ENCODE results near the gene BORCS8.

BORCS8 gene

GRCh38 chr19:19204181-19204580 lies 12.2 kb upstream of the BORCS8 start:
- no peak overlapping the region for H3K9ac ChIP-seq (ENCODE audit: low read depth, low read length, poor library complexity, severe bottlenecking)
- H4K20me1 ChIP-seq (ENCODE audit: insufficient read depth, low read length, poor library complexity, severe bottlenecking), result no peaks in the 10 kb centered on the region
- H3K27me3 ChIP-seq (ENCODE audit: insufficient read depth, low read length, poor library complexity, severe bottlenecking), result no peaks in the 10 kb centered on the region
- peaks cover 20% of the 10 kb centered on the region for H3K79me2 ChIP-seq (ENCODE audit: insufficient read depth, low read length)
- H2AFZ ChIP-seq (ENCODE audit: low read length), result no peak overlapping the region
- H3K4me2 ChIP-seq (ENCODE audit: low read depth, low read length, poor library complexity, severe bottlenecking), result no peak overlapping the region
- H3K9me3 ChIP-seq (ENCODE audit: insufficient read depth, low read depth, low read length), result no peaks in the 10 kb centered on the region
- no peak; the same call in 1 of the 2 replicates for TF ChIP-seq CTCF (conservative IDR thresholded peaks at IDR 0.05; ENCODE audit: low read length)
- TF ChIP-seq EZH2phosphoT487 (IDR thresholded peaks at IDR 0.05; ENCODE audit: borderline replicate concordance), result no peak
- H3K4me1 ChIP-seq (ENCODE audit: insufficient read depth, low read length, poor library complexity, severe bottlenecking), result peaks cover 6% of the 10 kb centered on the region
- no peak overlapping the region for H3K4me3 ChIP-seq (ENCODE audit: low read length, poor library complexity, severe bottlenecking)
- H3K9me2 ChIP-seq (replicated peaks; ENCODE audit: low read depth, low read length), result no peaks in the 10 kb centered on the region
- H3K36me3 ChIP-seq (ENCODE audit: insufficient read depth, low read length), result peaks cover 6% of the 10 kb centered on the region; the same call in 1 of the 2 replicates
- H3F3A ChIP-seq (ENCODE audit: low read depth), result no peaks in the 10 kb centered on the region

GRCh38 chr19:19203012-19203856 lies 11.3 kb upstream of the BORCS8 start, which contains the start of gene NR2C2AP:
TSS of gene NR2C2AP (minus strand) at chr19:19203414. CDS start at chr19:19203060, 354 bp downstream.
- Histone ChIP-seq H3K9me3 (ENCODE audit: insufficient read depth, low read depth, low read length) (no peaks in the 10 kb centered on the region), H3K79me2 (ENCODE audit: insufficient read depth, low read length) (peaks cover 20% of the 10 kb centered on the region), H3K9ac (ENCODE audit: low read depth, low read length, poor library complexity, severe bottlenecking) (peak within 1 kb of the TSS; percentile 84), H3K9me2 (replicated peaks; ENCODE audit: low read depth, low read length) (no peaks in the 10 kb centered on the region), H2AFZ (ENCODE audit: low read length) (peak within 1 kb of the TSS; percentile 80), H3K4me3 (ENCODE audit: low read length, poor library complexity, severe bottlenecking) (peak within 1 kb of the TSS; percentile 83), H3K4me2 (ENCODE audit: low read depth, low read length, poor library complexity, severe bottlenecking) (peak within 1 kb of the TSS; percentile 92), H3K27me3 (ENCODE audit: insufficient read depth, low read length, poor library complexity, severe bottlenecking) (no peaks in the 10 kb centered on the region), H3K36me3 (ENCODE audit: insufficient read depth, low read length) (peaks cover 11% of the 10 kb centered on the region; the same call in 1 of the 2 replicates), H3K4me1 (ENCODE audit: insufficient read depth, low read length, poor library complexity, severe bottlenecking) (peaks cover 6% of the 10 kb centered on the region), H4K20me1 (ENCODE audit: insufficient read depth, low read length, poor library complexity, severe bottlenecking) (no peaks in the 10 kb centered on the region), H3F3A (ENCODE audit: low read depth) (no peaks in the 10 kb centered on the region)
- no peak for TF ChIP-seq EZH2phosphoT487 (IDR thresholded peaks at IDR 0.05; ENCODE audit: borderline replicate concordance)
- no peak for TF ChIP-seq CTCF (conservative IDR thresholded peaks at IDR 0.05; ENCODE audit: low read length)

GRCh38 chr19:19202707-19203011 lies 10.7 kb upstream of the BORCS8 start:
- no peaks in the 10 kb centered on the region for H3K9me3 ChIP-seq (ENCODE audit: insufficient read depth, low read depth, low read length)
- no peaks in the 10 kb centered on the region for H3F3A ChIP-seq (ENCODE audit: low read depth)
- H3K9ac ChIP-seq (ENCODE audit: low read depth, low read length, poor library complexity, severe bottlenecking), result peak overlapping the region; percentile 84
- no peaks in the 10 kb centered on the region for H3K27me3 ChIP-seq (ENCODE audit: insufficient read depth, low read length, poor library complexity, severe bottlenecking)
- H3K9me2 ChIP-seq (replicated peaks; ENCODE audit: low read depth, low read length), result no peaks in the 10 kb centered on the region
- H2AFZ ChIP-seq (ENCODE audit: low read length), result peak overlapping the region; percentile 80; the same call in 1 of the 2 replicates
- TF ChIP-seq CTCF (conservative IDR thresholded peaks at IDR 0.05; ENCODE audit: low read length) (no peak), EZH2phosphoT487 (IDR thresholded peaks at IDR 0.05; ENCODE audit: borderline replicate concordance) (no peak)
- H4K20me1 ChIP-seq (ENCODE audit: insufficient read depth, low read length, poor library complexity, severe bottlenecking), result no peaks in the 10 kb centered on the region
- H3K79me2 ChIP-seq (ENCODE audit: insufficient read depth, low read length), result peaks cover 20% of the 10 kb centered on the region
- peaks cover 6% of the 10 kb centered on the region for H3K4me1 ChIP-seq (ENCODE audit: insufficient read depth, low read length, poor library complexity, severe bottlenecking)
- peaks cover 11% of the 10 kb centered on the region; the same call in 1 of the 2 replicates for H3K36me3 ChIP-seq (ENCODE audit: insufficient read depth, low read length)
- H3K4me2 ChIP-seq (ENCODE audit: low read depth, low read length, poor library complexity, severe bottlenecking), result peak overlapping the region; percentile 92
- peak overlapping the region; percentile 83 for H3K4me3 ChIP-seq (ENCODE audit: low read length, poor library complexity, severe bottlenecking)
